Activated naive CD8-positive, alpha-beta T cell (primary cell): Measurements from ENCODE around the gene KIAA1958.

Source experiments
- H3K27ac Mint-ChIP-seq: one replicate; pipeline ENCODE4 v1.8.0; 2021; ENCODE audit warnings: mixed read lengths
- H3K27me3 Mint-ChIP-seq: one replicate; pipeline ENCODE4 v1.8.0; 2021; ENCODE audit warnings: mixed read lengths
- H3K36me3 Mint-ChIP-seq: one replicate; pipeline ENCODE4 v1.8.0; 2021; ENCODE audit warnings: mixed read lengths
- H3K4me1 Mint-ChIP-seq: one replicate; pipeline ENCODE4 v1.8.0; 2021; ENCODE audit warnings: low read depth, mixed read lengths
- H3K4me3 Mint-ChIP-seq: one replicate; pipeline ENCODE4 v1.8.0; 2021; ENCODE audit warnings: mild to moderate bottlenecking, mixed read lengths
- H3K9me3 Mint-ChIP-seq: one replicate; pipeline ENCODE4 v1.8.0; 2021; ENCODE audit warnings: low read depth, mixed read lengths

The KIAA1958 gene

DNA sequence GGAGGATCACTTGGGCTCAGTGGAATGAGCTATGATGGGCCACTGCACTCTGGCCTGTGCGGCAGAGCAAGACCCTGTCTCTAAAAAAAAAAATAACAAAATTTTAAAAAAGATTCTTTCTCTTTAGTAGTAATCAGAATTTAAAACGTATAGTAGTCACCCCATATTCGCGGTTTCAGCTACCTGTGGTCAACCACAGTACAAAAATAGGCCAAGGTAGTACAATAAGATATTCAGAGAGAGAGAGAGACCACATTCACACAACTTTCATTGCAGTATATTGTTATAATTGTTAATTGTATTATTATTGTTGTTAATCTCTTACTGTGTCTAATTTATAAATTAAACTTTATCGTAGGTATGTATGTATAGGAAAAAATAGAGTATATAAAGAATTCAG lies 212.6 kb downstream of the KIAA1958 start:
- H3K4me3 Mint-ChIP-seq: no peak overlapping the region
- peaks cover 18% of the 10 kb centered on the region for H3K4me1 Mint-ChIP-seq
- H3K9me3 Mint-ChIP-seq: no peaks in the 10 kb centered on the region
- H3K27ac Mint-ChIP-seq: no peak overlapping the region
- H3K36me3 Mint-ChIP-seq: peaks cover 20% of the 10 kb centered on the region
- H3K27me3 Mint-ChIP-seq: no peaks in the 10 kb centered on the region

DNA sequence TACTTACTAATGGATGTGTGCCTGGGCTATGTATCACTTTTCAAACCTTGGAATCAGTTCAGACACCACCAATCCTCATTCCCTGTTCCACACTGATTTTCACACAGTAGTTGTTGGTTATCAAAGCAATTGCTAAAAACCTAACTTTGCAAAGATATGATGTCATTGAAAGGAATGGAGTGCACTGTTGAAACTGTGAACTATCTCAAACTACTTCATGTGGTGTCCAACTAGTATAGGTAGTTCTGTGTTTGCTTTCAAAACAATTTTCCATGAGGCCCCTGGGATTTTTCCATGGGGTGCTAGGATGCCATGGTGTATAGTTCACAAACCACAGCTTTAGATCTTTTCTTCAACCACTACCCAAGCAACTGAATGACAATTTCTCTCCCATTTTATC lies 213.5 kb downstream of the KIAA1958 start:
- H3K4me3 Mint-ChIP-seq: no peak overlapping the region
- no peaks in the 10 kb centered on the region for H3K27me3 Mint-ChIP-seq
- H3K27ac Mint-ChIP-seq: no peak overlapping the region
- H3K4me1 Mint-ChIP-seq: peaks cover 18% of the 10 kb centered on the region
- no peaks in the 10 kb centered on the region for H3K9me3 Mint-ChIP-seq
- peaks cover 20% of the 10 kb centered on the region for H3K36me3 Mint-ChIP-seq

DNA sequence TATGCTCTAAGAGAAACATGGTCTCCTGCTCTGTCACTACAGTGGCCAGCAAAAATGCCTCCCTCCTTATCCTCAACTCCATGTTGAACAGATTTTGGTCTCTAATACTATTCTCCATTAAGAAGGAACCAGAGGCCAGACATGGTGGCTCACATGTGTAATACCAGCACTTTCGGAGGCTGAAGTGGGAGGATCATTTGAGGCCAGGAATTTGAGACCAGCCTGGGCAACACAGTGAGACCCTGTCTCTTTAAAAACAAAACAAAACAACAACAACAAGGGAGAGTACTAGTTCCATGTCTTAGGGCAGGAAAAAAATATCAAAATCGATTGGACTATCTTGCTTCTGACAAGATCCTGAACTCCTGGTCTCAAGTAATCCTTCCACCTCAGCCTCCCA lies 216.7 kb downstream of the KIAA1958 start:
- peaks cover 15% of the 10 kb centered on the region for H3K36me3 Mint-ChIP-seq
- peaks cover 28% of the 10 kb centered on the region for H3K4me1 Mint-ChIP-seq
- H3K27me3 Mint-ChIP-seq: no peaks in the 10 kb centered on the region
- H3K27ac Mint-ChIP-seq: no peak overlapping the region
- H3K4me3 Mint-ChIP-seq: no peak overlapping the region
- H3K9me3 Mint-ChIP-seq: no peaks in the 10 kb centered on the region

DNA sequence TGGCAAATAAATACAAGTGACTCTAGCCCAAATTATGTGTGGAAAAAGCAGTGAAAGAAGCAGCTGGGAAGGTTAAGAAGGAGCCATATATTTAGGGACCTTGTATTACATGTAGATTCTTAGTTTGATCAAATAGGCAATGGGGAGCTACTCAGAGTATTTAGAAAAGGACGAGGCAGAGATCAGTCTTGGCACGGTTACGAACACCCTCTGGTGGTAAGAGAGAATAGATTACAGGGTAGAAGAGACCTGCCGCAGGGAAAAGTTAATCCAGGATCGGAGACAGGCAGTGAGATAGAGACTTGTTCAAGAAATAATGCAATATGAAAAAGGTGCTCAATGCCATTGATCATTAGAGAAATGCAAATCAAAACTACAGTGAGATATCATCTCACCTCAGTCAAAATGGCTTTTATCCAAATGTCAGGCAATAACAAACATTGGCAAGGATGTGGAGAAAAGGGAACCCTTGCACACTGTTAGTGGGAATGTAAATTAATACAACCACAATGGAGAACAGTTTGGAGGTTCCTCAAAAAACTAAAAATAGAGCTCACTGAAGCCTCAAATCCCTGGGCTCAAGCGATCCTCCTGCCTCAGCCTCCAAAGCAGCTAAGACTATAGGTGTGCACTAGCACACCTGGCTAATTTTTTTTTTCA lies 219.3 kb downstream of the KIAA1958 start:
- Mint-ChIP-seq H3K9me3 (no peaks in the 10 kb centered on the region), H3K4me3 (no peak overlapping the region), H3K36me3 (peaks cover 11% of the 10 kb centered on the region), H3K4me1 (peaks cover 26% of the 10 kb centered on the region), H3K27me3 (no peaks in the 10 kb centered on the region), H3K27ac (no peak overlapping the region)

DNA sequence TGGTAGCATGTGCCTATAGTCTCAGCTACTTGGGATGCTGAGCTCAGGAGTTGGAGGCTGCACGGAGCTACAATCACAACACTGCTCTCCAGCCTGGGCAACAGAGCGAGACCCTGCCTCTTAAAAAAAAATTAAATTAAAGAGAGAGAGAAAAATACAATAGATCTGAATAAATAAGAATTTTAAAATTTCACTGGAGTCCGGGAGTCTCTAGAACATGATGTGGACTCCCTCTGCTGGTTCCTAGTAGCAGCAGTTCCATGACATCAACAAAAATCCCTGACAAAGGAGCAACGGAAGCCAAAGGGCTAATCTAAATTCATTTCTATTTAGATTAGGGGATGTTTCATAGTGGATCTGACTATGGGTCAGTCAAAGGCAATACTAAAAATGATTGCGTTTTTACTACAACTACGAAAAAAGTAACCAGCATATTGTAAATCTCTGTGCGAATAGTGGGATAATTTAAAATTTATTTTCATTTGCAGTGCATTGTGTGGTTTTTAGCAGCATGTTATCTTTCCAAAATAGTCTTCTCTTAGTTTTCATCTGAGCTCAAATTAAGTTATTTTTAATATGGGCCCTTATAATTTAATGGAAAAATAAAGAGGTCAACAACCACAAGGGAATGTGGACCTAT lies 224.5 kb downstream of the KIAA1958 start:
- no peaks in the 10 kb centered on the region for H3K9me3 Mint-ChIP-seq
- peaks cover 37% of the 10 kb centered on the region for H3K4me1 Mint-ChIP-seq
- H3K36me3 Mint-ChIP-seq: peaks cover 17% of the 10 kb centered on the region
- H3K27ac Mint-ChIP-seq: no peak overlapping the region
- H3K27me3 Mint-ChIP-seq: no peaks in the 10 kb centered on the region
- no peak overlapping the region for H3K4me3 Mint-ChIP-seq

DNA sequence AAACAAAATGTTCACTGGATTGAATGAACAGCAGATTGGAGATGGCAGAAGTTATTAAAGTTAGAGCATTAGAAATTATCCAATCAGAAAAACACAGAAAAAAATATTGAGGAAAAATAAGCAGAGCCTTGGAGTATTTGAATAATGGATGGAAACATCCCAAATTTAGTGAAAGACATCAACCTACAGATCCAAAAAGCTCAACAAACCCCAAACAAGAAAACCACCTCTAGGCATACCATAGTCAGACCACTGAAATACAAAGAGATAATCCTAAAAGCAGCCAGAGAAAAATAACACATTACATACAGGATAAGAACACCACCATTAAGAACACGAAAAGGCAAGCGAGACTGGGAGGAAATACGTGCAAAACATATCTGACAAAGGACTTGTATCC lies 226.1 kb downstream of the KIAA1958 start:
- no peak overlapping the region for H3K27ac Mint-ChIP-seq
- no peaks in the 10 kb centered on the region for H3K9me3 Mint-ChIP-seq
- H3K4me3 Mint-ChIP-seq: peak overlapping the region; percentile 38
- H3K4me1 Mint-ChIP-seq: peaks cover 40% of the 10 kb centered on the region
- no peaks in the 10 kb centered on the region for H3K27me3 Mint-ChIP-seq
- H3K36me3 Mint-ChIP-seq: peaks cover 14% of the 10 kb centered on the region

DNA sequence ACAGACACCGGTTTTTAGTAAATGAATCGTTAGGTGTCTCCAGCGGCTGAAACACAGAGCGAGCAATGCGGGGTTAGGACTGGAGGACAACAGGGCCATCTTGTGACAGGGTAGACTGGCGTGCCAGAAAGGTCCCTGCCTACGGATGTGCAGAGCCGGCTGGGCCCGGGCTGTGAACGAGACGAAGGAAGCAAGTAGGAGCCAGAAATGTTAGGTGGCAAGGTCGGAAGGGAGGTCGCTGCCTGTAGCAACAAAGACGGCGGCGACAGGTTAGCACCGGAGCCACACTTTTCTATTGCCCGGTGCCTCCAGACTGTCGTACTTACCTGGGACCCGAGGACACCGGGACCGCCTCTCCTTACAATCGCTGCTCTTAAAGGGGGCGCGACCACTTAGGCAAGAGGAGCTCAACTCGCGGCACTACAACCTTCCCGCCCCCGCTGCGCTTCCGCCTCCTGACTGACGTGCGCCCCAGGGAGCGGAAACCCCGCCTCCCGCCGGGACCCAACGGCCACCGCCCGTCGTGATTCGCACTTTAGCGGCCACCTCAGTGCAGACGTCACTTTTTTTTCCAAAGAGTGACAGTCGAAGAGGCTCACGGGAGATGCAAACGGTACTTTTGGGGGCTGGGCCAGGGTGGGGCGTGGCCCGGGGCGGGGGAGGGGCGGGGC lies 231.2 kb downstream of the KIAA1958 start, which contains the start of gene INIP:
Gene INIP (minus strand): TSS at position 457 of the 671 bp plus-strand sequence. CDS start 1,632 bp downstream, outside the sequence.
- Mint-ChIP-seq H3K4me3 (peak within 1 kb of the TSS; percentile 96), H3K4me1 (peaks cover 24% of the 10 kb centered on the region), H3K9me3 (no peaks in the 10 kb centered on the region), H3K27me3 (no peaks in the 10 kb centered on the region), H3K27ac (peak within 1 kb of the TSS; percentile 94), H3K36me3 (peaks cover 6% of the 10 kb centered on the region)
